Endometrial microvascular endothelial cells (primary cell): ENCODE measurements around the gene LZTS3. TPM values are rescaled to one million over a fixed set of nuclear protein-coding genes. Genes with fewer than 3 reads are reported as not detected.
"Not testable (repeated sequence)": the region's sequence is repeated elsewhere in the genome, so short reads cannot be mapped to it uniquely, and the experiment has no call there.

Experiments
- in situ Hi-C: cut with HindIII; loops from 2 replicates; pipeline ENCODE4 v1.10.0; 2017; ENCODE audit warnings: low sequenced_read_pairs, low pct_unique_long_range_greater_than_20kb; ENCODE audit errors: inconsistent ontology term
- total RNA-seq: library from RNA; depleted of rRNA; stranded (reverse); fragments of >200 nt; gene quantifications from one replicate; pipeline ENCODE4 v1.2.3, GENCODE V29; 2015; ENCODE audit errors: inconsistent ontology term

The LZTS3 gene
- total RNA-seq, 1 donor from 2014 or later = 1.8 TPM

DNA sequence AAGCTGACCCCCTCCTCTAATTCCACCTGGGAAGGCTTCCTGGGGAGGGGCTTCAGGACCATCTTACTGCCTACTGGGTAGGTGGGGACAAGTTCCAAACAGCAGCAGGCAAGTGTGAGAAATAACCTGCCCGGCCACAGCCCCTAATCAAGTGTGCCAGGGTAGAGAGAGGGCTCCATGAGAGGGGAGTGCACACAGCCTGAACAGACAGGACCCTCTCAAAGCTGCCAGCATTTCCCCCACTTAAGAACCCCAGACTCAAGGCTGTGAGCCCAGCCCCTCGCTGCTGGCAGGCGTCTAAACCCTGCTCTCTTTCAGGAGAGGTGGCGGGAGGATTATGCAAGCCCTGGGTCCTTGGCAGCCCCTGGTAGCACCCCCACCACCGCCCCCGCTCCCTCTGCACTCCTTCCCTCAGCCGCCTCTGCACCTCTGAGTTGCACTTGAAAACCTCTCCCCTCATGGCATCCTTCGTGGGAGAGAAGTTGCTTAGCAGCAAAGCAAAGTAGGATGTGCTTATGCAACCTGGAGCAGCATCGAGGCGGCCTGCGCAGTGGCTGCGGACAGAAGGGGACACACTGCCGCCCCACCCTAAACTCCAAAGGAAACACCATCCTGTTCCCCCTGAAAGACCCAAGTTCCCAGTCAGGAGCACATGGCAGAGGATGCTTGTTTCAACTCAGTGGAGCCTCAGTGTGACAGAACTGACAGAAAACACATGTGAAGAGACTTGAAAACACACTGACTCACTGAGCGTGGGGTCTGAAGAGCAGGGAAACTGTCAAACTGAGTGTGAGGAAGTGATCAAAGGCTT is 20.7 kb upstream of the LZTS3 start:
- in situ Hi-C loops = no loop called here

DNA sequence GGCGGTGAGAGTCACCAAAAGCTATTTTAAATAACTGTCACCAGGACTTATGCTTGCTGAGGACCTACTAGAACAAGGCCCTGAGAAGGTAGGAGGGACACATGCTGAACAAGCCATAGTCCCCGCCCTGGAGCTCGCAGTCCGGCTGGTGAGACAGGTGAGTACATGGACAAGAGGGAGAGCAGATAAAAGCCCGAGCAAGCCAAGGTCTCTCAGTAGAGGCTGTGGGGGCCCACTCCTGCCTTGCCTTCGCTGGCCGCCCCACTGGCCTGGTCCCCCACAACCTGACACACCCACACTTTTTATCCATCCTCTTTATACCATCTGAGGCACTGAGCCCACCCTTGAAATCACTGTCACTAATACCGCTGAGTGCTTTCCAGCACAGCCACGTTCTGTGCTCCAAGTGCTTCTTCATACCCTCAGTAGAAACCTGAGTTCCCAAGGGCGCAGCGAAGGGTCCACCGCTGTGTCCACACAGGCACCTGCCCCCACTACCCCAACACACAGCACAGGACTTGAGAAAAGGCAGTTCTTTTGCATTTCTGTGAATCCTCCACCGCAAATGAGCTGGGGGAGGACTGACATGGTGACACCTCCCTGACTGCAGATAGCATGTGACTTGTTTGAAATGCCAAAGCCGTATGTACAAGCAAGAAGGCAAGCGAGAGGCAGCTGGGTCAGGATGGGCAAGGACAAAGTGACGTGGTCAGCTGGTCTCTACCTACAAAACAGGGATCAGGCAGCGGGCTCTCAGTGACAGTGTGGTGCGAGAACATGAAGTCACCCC is 19.1 kb upstream of the LZTS3 start:
- in situ Hi-C loops = no loop called here

DNA sequence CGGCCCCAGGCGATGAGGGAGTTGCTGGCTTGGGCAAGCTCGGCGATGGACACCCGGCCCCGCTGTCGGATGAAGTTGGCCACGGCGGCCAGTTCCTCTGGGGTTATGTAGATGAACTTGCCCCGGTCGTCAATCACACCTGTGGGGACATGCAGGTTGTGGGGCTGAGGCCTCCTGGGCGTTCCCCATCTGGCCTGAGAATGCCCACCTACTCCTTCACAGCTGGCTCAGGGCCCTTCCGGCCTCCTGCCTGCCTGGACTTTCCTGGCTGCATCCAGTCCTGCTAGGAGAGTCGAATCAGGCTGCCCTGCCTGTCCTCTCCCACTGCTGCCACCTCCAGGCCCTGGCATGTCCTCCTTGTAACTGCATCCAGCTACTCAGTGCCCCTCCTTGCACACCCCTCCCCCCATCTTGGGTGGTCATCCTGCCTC is 17.3 kb upstream of the LZTS3 start:
- in situ Hi-C loops = no loop called here

DNA sequence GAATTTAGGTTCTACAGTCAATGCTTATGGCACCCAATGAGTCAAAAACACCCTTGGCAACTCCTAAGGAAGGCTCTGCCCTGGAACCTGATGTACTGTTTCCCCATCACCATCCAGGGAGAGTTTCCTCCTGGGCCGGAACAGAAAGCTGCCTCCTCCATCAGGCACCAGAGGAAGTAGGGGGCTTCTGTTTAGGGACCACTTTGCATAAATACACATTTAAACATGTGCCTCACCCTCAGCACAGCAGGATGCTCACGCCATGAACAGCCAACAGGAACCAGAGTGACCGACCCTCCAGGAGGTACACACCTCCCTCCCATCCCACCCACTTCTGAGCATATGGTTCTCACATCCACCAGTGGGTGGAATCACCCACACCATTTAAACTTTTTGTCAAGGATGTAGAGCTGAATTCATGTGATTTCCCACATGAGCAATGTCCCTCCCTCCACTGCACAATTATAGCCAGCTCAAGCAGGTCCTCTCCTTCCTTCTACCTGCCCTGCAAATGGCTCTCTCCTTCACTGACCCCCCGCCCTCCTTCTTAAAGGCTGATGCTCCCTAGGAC is 16.3 kb upstream of the LZTS3 start:
- in situ Hi-C loops = no loop called here

DNA sequence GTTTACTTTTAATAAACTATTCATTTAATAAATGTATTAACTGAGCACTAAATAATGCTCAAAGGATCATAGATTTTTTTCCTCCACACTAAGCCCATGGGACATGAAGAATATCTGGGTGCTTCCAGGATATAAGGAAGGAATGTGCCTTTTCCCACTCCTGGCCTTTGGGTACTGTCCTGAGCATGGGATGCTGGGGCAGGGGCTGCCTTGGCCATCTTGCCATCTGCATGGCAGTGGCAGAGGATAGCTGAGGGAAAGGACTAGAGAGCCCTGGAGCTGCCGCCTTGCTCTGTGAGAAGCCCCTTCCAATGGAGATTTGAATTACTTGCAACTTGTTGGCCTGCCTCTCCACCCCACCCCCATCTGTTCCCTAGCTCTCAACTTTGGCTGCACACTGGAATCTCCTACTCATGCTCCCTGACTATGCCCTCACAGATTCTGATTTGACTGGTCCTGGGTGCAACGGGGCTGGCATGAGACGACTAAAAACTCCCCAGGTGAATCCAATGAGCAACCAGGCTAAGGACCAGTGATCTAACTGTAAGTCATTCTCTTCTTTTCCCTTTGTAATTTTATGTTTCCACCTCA is 15.6 kb upstream of the LZTS3 start:
- in situ Hi-C loops = no loop called here

DNA sequence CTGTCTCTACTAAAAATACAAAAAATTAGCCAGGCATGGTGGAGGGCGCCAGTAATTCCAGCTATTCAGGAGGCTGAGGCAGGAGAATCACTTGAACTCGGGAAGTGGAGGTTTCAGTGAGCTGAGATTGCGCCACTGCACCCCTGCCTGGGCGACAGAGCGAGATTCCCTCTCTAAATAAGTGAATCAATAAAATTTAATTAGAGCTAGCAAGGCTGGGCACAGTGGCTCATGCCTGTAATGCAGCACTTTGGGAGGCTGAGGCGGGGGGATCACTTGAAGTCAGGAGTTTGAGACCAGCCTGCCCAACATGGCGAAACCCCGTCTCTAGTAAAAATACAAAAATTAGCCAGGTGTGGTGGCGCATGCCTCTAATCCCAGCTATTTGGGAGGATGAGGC is 14.5 kb upstream of the LZTS3 start:
- in situ Hi-C loops = not testable (repeated sequence)

DNA sequence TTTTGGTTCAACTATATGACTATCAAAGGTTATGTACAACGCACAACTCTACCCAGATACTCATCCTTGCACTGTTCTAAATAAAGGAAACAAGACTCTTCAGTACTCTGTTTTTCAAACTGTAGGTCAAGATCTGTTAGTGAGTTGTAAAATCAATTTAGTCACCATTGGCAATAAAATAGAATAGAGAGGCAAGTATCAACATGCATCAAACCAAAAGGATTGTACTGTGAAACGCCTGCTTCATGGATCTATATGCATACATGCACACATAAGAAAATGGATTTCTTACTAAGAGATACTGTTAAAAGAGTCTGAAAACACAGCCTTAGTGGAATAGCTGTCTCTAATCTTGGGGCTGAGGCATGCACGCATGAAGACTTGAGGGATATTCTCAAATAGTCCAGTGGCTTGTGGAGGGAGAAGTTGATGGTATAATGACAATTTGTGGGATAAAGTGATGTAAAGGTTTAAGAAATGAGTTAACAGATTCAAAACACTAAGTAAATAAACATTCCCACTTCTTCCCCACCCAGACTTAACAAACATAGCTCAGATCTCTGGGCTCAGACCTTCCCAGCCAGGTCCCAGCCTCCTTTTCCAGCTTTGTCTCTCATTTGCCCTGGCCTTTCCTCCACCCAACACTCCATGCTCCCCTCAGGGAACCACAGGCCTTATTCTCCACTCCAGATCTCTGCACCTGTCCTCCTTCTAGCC is 10.7 kb upstream of the LZTS3 start:
- in situ Hi-C loops = no loop called here

DNA sequence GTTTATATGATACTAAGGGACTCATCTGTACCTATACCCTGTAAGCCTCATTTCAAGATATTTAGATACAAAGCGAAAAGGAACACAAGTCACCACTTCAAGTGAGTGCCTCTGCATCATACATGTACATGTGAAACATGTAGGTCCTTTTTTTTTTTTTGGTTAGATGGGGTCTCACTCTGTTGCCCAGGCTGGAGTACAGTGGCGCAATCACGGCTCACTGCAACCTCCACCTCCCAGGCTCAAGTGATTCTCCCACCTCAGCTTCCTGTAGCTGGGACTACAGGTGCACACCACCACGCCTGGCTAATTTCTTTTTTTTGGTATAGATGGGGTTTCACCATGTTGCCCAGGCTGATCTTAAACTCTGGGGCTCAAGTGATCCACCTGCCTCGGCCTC is 9.1 kb upstream of the LZTS3 start:
- in situ Hi-C loops = not testable (repeated sequence)

DNA sequence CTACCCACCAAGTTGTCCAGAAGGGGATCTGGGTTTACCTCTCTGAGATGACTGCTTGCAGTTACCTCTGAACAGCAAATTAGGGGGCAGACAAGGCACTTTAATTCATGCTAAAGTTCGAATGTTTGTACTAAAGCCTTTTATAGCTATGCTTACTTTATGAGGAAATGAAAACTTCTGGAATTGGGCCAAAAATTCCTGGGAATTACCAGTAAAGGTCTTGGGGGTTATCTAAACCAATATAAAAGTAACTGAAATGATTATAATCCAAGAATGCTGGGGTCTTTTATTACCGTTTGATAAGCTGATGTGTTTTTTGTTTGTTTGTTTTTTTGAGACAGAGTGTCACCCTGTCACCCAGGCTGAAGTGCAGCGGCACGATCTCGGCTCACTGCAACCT is 7.9 kb upstream of the LZTS3 start:
- in situ Hi-C loops = no loop called here

DNA sequence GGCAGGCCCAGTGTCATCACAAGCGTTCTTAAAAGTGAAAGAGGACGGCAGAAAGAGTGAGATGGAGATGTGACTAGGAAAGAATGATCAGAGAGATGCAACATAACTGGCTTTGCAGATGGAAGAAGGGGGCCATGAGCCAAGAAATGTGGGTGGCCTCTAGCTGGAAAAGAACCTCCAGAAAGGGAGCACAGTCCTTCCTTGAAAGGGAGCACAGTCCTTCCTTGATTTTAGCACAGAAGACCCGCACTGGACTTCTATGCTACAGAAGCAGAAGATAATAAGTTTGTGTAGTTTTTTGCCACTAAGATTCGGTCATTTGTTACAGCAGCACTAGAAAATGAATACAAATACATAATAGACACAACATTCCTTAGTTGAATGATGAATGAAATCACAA is 7.0 kb upstream of the LZTS3 start:
- in situ Hi-C loops = no loop called here

DNA sequence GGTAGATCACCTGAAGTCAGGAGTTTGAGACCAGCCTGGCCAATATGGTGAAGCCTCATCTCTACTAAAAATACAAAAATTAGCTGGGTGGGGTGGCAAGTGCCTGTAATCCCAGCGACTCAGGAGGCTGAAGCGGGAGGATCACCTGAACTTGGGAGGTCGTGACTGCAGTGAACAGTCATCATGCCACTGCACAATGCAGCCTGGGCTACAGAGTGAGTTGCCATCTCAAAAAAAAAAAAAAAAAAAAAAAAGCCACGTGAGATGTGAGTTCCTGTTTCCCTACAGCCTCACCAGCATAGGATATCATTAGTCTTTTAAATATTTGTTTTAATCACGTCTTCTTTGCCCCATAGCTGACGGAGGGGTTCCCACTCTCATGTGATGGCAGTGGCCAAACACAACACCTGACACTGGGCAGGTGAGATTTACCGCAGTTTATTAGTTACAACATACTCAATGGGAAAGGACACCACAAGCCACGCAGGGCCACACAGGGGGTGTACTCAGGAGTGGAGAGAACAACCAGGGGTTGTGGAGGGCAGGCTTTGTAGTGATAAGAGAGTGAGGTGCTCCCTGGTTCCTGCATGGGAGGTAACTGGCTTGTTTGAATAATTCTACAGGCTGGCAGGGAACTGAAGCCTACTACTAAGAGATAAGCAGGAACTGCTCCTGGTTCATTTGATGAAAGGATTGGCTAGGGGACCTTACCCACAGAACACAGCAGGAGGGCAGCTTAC is 4.6 kb upstream of the LZTS3 start:
- in situ Hi-C loops = no loop called here

DNA sequence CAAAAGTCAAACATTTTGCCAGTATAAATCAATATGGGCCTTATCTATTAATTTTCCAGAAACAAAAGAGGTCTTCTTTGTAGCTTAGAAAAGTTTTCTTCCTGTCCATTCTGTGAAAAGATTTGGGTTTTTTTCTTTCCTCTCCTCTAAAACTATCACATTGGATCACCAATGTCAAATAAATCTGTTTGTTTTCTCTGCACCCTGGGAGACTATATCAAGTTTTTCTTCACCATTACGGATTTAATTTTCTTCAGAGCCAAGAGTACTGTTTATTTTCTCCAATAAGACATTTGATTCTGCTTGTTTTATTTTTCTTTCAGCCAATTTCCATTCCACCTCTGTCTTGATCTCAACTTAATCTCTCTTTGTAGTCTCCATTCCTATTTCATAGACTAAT is 1.9 kb upstream of the LZTS3 start:
- in situ Hi-C loops = no loop called here

DNA sequence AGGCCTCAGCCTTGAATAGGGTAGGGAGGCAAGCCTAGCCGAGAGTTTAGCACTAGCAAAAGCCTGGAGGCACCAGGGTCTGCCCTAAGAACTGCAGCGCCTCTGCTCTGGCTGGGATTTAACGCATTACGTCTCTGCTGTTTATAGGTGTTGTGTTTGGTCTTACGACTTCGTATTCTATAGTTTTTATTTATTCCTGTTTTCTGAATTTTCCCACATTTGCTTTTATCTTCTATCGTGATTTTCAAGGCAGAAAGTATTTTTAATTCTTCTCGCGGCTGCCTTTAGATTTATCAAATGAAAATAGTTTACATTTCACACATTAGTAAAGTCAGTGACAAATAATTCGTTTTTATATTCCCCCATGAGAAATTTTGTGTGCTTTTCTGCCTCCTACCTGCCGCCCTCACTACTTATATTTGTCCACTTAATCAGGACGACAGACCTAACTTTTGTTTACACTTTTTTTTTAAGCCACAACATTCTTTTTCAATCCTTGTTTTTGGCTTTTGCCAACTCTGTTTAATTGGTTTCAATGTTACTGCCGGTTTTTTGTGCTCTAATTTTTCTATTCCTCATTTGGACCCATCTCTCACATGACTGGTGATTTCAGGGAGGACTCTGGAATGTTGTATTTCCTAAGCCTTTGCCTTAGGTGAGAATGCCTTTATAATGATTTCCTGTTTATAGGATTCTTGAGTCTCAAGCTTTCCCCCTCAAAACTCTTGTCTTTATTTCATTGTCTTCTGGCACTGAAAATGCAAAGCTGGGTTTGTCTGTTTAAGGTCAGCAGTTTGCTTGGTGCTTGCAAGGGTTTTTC is 1.3 kb upstream of the LZTS3 start:
- in situ Hi-C loops = no loop called here

DNA sequence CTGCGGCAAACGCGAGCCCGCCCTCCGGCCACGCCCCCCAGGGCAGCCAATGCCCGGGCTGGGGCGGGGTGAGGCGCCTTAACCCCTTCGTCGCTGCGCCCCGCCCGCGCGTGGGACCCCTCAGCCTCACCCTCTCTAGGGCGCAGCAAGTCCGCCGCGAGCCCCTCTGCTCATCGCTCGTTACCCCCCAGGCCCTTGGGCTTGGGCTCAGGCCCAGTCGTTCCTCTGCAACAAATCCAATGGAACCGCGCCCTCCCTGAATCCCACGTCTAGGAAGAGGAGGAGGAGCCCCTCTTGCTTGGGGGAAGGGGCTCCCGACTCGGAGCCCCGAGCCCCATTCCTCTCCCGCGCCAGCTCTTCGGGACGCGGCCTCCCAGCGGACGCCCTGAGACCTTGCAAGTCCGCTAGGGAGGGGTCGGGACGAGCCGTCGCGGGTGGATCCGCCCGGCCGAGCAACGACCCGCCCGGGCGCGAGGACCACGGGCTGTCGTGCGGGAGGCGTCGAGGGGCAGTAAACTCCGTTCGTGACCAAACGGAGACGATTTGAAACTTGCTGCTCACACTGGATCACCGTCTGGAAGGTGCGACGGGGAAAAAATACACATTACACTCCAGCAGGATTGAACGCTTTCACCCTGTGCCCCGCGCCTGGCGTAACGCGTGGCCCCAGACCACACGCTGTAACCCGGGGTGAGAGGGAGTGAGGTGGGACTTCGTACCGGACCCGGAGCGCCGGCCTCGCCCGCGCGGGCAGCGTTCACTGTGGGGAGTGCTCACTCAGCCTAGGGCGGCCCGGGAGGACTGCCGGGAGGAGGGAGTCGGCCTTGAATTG is 477 bp upstream of the LZTS3 start:
- in situ Hi-C loops = no loop called here

DNA sequence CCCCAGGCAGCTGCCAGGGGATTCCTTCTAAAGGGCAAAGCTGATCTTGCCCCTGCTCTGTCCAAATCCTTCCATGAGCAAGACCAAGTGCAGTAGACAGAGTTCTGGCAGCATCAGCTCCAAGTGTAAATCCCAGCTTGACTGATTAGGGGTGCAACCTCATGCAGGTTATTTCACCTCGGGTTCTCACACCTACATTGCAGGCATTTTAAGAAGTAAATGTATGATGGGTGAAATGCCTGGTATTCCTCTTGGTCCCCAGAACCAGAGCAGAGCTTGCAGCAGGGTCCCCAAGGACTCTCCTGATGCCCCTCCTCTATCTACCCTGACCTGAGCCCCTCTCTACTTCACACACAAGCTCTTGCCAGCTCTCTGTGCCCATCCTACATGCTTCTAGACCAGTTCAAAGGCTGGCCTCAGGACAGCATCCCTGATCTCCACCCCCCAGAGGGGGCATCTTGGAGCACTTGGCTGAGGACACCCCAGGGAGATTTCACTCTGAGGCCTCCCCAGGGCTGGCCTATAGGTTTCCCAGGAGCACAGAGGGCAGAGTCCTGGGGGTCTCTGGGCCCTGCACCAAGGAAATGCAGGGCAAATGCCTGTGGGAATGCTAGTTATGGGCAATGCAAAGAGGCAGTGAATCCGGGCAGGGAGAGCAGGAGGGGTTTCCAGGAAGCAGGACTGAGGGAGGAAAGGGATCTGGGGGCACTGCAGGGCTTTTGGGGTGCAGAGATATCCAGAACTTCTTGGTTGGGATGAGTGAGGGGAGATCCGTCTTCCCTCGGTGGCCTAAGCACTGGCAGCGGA is 1.0 kb downstream of the LZTS3 start:
- in situ Hi-C loops = no loop called here
